Measurements from ENCODE around the gene BRINP1.

DNA sequence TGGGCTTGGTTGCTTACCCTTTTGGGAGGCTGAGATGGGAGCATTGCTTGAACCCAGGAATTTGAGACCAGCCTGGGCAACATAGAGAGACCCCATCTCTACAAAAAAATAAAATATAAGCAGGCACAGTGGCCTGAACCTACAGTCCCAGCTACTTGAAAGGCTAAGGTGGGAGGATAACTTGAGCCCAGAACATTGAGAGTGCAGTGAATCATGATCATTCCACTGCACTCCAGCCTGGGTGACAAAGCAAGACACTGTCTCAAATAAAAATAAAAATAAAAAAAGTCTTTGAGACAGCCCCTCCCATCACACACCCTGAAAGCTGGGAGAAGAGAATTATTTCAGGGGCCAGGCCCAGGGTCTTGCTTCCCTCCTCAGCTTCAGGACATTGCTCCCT is 251.8 kb downstream of the BRINP1 start:
- TF ChIP-seq, protein P1, sequence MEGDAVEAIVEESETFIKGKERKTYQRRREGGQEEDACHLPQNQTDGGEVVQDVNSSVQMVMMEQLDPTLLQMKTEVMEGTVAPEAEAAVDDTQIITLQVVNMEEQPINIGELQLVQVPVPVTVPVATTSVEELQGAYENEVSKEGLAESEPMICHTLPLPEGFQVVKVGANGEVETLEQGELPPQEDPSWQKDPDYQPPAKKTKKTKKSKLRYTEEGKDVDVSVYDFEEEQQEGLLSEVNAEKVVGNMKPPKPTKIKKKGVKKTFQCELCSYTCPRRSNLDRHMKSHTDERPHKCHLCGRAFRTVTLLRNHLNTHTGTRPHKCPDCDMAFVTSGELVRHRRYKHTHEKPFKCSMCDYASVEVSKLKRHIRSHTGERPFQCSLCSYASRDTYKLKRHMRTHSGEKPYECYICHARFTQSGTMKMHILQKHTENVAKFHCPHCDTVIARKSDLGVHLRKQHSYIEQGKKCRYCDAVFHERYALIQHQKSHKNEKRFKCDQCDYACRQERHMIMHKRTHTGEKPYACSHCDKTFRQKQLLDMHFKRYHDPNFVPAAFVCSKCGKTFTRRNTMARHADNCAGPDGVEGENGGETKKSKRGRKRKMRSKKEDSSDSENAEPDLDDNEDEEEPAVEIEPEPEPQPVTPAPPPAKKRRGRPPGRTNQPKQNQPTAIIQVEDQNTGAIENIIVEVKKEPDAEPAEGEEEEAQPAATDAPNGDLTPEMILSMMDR (IDR thresholded peaks at IDR 0.05) = no peak
- no peak for TF ChIP-seq POLR2A (IDR thresholded peaks at IDR 0.05)

Measured in tibial nerve (tissue), 3 donors.